Adrenal gland (tissue), 5 donors: ENCODE measurements around the gene ZNF330.

Experiments used
- POLR2A ChIP-seq, 2 donors: fragments of 450-650 bp; IDR thresholded peaks; one replicate each; pipeline ENCODE4 v1.6.1; 2017; ENCODE audit warnings: antibody characterized with exemption in 2 of 2, mild to moderate bottlenecking in 2 of 2, moderate library complexity in 1 of 2
- TF ChIP-seq, protein P1 (sequence below), 6 experiments: fragments of 450-650 bp in 4 of 6; fragments of 200-600 bp in 2 of 6; sonication (generic) in 1 of 6; IDR thresholded peaks; 1 replicate in 5 of 6; 2 replicates in 1 of 6; pipeline versions ENCODE4 v1.5.1 to v1.8.0; 2016 to 2021; ENCODE audit warnings: antibody characterized with exemption in 6 of 6, mild to moderate bottlenecking in 2 of 6, moderate library complexity in 1 of 6
- donor health status: DM: no; HTN: no; CAD: no.

DNA sequence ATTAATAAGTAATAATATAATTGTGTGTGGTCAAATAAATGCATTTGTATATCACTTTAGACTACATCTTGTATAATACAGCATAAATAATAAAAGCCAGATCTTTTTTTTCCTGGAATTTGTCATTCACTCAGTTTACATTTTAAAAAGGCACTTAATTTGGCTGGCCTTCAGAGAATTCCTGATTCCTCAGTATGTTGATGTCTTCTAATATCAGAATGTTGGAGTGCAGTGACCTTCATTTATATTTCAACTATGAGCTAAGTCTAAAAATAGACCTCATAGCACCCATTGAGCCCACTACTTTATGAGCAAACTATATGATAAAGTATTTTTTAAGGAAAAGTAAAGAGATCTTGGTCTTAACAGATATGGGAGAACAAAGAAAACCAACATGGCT is 27.8 kb downstream of the ZNF330 start:
- TF ChIP-seq, protein P1, sequence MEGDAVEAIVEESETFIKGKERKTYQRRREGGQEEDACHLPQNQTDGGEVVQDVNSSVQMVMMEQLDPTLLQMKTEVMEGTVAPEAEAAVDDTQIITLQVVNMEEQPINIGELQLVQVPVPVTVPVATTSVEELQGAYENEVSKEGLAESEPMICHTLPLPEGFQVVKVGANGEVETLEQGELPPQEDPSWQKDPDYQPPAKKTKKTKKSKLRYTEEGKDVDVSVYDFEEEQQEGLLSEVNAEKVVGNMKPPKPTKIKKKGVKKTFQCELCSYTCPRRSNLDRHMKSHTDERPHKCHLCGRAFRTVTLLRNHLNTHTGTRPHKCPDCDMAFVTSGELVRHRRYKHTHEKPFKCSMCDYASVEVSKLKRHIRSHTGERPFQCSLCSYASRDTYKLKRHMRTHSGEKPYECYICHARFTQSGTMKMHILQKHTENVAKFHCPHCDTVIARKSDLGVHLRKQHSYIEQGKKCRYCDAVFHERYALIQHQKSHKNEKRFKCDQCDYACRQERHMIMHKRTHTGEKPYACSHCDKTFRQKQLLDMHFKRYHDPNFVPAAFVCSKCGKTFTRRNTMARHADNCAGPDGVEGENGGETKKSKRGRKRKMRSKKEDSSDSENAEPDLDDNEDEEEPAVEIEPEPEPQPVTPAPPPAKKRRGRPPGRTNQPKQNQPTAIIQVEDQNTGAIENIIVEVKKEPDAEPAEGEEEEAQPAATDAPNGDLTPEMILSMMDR (IDR thresholded peaks at IDR 0.05) = no peak
- TF ChIP-seq POLR2A (IDR thresholded peaks at IDR 0.05) = no peak
